Central memory CD8-positive, alpha-beta T cell (primary cell): Measurements from ENCODE around the gene CDH5.
"Not testable (repeated sequence)": the region's sequence is repeated elsewhere in the genome, so short reads cannot be mapped to it uniquely, and the experiment has no call there.

Experiments used
- ATAC-seq: fragments of 150-1000 bp; cut with Tn5 transposase; replicated peaks from 2 replicates; pipeline ENCODE4 v1.10.0; 2022; ENCODE audit warnings: mild to moderate bottlenecking, moderate FRiP score, moderate number of reproducible peaks; ENCODE audit not compliant: poor library complexity, severe bottlenecking; ENCODE audit errors: extremely low read depth
- DNase-seq, 2 donors: peaks; one replicate each; pipeline ENCODE4 v3.0.0; 2021; ENCODE audit warnings: low spot score in 2 of 2
- H3K27ac Mint-ChIP-seq: one replicate; pipeline ENCODE4 v1.8.0; 2022; ENCODE audit warnings: low read depth, mild to moderate bottlenecking, moderate library complexity, mixed read lengths
- H3K27me3 Mint-ChIP-seq: one replicate; pipeline ENCODE4 v1.8.0; 2022; ENCODE audit warnings: mixed read lengths
- H3K36me3 Mint-ChIP-seq: one replicate; pipeline ENCODE4 v1.8.0; 2022; ENCODE audit warnings: mild to moderate bottlenecking, moderate library complexity, mixed read lengths; ENCODE audit not compliant: insufficient read depth
- H3K4me1 Mint-ChIP-seq: one replicate; pipeline ENCODE4 v1.8.0; 2022; ENCODE audit warnings: mixed read lengths
- H3K4me3 Mint-ChIP-seq: one replicate; pipeline ENCODE4 v1.8.0; 2022; ENCODE audit warnings: mild to moderate bottlenecking, moderate library complexity, mixed read lengths
- H3K9me3 Mint-ChIP-seq: one replicate; pipeline ENCODE4 v1.8.0; 2022; ENCODE audit warnings: mixed read lengths

The CDH5 gene, protein sequence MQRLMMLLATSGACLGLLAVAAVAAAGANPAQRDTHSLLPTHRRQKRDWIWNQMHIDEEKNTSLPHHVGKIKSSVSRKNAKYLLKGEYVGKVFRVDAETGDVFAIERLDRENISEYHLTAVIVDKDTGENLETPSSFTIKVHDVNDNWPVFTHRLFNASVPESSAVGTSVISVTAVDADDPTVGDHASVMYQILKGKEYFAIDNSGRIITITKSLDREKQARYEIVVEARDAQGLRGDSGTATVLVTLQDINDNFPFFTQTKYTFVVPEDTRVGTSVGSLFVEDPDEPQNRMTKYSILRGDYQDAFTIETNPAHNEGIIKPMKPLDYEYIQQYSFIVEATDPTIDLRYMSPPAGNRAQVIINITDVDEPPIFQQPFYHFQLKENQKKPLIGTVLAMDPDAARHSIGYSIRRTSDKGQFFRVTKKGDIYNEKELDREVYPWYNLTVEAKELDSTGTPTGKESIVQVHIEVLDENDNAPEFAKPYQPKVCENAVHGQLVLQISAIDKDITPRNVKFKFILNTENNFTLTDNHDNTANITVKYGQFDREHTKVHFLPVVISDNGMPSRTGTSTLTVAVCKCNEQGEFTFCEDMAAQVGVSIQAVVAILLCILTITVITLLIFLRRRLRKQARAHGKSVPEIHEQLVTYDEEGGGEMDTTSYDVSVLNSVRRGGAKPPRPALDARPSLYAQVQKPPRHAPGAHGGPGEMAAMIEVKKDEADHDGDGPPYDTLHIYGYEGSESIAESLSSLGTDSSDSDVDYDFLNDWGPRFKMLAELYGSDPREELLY

DNA sequence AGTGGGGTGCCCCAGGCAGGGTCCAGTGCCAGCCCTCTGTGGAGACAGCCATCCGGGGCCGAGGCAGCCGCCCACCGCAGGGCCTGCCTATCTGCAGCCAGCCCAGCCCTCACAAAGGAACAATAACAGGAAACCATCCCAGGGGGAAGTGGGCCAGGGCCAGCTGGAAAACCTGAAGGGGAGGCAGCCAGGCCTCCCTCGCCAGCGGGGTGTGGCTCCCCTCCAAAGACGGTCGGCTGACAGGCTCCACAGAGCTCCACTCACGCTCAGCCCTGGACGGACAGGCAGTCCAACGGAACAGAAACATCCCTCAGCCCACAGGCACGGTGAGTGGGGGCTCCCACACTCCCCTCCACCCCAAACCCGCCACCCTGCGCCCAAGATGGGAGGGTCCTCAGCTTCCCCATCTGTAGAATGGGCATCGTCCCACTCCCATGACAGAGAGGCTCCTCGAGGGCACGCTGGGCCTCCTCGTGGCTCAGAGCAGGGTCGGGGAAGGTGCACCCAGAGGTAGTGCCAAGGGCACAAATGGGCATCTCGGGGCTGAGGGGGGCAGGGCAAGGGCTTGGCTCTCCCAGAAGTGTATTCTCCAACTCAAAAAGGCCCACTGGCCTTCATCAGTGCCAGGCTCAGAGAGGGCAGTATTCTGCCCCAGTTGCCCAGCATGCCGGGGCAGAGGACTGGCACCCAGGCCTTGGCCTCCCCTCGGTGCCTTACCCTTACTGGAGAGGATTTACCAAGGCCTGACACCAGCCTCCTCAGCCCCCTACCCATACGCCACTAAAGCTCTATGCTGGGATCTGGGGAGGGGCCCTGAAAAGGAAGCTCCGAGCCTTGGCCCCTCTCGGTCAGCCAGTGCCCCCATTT is at the start of gene CDH5:
CDH5 (plus strand) TSS at position 259 of the 867 bp plus-strand sequence. CDS start 12,647 bp downstream, outside the sequence.
- H3K9me3 Mint-ChIP-seq, result no peaks in the 10 kb centered on the region
- no peaks in the 10 kb centered on the region for H3K36me3 Mint-ChIP-seq
- ATAC-seq (no peak), DNase-seq (no peak)
- no peak within 1 kb of the TSS for H3K27ac Mint-ChIP-seq
- no peak within 1 kb of the TSS for H3K4me3 Mint-ChIP-seq
- H3K27me3 Mint-ChIP-seq, result peaks cover 55% of the 10 kb centered on the region
- H3K4me1 Mint-ChIP-seq, result peaks cover 9% of the 10 kb centered on the region

DNA sequence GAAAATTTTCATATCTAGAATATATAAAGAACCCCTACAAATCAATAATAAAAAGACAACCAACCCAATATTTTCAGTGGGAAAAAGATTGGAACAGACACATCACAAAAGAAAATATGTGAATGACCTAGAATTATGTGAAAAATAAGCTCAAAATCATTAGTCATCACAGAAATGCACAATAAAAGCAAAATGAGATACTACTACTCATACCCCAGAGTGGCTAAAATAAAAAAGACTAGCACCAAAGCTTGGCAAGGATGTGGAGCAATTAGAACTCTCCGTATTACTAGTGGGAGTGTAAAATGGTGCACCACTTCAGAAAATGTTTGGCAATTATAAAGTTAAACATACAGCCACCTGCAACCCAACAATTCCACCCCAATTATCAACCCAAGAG is 48.0 kb upstream of the CDH5 start:
- peaks cover 43% of the 10 kb centered on the region for H3K27me3 Mint-ChIP-seq
- H3K36me3 Mint-ChIP-seq, result no peaks in the 10 kb centered on the region
- no peak overlapping the region for H3K27ac Mint-ChIP-seq

DNA sequence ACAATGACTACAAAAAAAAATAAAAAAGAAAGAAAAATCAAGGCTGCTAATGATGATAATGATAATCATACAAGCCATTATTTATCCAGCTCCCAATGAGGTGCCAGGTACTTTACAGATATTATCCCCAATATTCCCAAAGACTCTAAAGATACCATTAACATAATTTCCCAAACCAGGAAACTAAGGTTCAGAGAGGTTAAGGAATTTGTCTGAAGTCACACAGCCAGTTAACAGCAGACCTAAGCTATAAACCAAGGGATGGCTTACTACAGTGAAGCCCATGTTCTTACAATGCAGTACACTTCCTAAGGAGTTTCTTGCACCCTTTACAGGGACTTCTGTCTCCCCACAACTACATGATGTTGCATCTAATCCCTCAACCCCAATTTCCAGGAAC is 45.7 kb upstream of the CDH5 start:
- Mint-ChIP-seq H3K27ac (no peak overlapping the region), H3K36me3 (no peaks in the 10 kb centered on the region), H3K9me3 (no peaks in the 10 kb centered on the region), H3K27me3 (peaks cover 48% of the 10 kb centered on the region), H3K4me3 (no peak overlapping the region), H3K4me1 (no peaks in the 10 kb centered on the region)
- DNase-seq (no peak), ATAC-seq (no peak)

More for the DNA sequence above, 48.0 kb upstream of the CDH5 start:
- ATAC-seq (no peak), DNase-seq (no peak)
- Mint-ChIP-seq H3K4me3 (no peak overlapping the region), H3K9me3 (no peaks in the 10 kb centered on the region), H3K4me1 (peaks cover 5% of the 10 kb centered on the region)

DNA sequence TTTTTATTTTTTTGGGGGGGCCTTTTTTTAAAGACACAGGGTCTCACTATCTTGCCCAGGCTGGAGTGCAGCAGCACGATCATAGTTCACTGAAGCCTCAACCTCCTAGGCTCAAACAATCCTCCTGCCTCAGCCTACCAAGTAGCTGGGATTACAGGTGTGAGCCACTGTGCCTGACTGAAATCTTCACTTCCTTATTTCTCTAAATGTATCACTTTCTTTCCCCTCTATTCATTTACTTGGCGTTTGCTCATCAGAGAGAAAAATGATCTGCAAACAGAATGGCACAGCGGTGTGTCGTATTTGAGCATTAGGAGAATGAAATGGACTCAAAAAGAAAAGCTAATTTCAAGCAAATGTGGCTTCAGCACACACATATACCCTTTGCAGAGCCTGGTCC is 44.3 kb upstream of the CDH5 start:
- Mint-ChIP-seq H3K4me1 (no peaks in the 10 kb centered on the region), H3K4me3 (no peak overlapping the region), H3K36me3 (no peaks in the 10 kb centered on the region), H3K27me3 (peaks cover 49% of the 10 kb centered on the region), H3K9me3 (no peaks in the 10 kb centered on the region), H3K27ac (no peak overlapping the region)
- ATAC-seq (no peak), DNase-seq (no peak)

DNA sequence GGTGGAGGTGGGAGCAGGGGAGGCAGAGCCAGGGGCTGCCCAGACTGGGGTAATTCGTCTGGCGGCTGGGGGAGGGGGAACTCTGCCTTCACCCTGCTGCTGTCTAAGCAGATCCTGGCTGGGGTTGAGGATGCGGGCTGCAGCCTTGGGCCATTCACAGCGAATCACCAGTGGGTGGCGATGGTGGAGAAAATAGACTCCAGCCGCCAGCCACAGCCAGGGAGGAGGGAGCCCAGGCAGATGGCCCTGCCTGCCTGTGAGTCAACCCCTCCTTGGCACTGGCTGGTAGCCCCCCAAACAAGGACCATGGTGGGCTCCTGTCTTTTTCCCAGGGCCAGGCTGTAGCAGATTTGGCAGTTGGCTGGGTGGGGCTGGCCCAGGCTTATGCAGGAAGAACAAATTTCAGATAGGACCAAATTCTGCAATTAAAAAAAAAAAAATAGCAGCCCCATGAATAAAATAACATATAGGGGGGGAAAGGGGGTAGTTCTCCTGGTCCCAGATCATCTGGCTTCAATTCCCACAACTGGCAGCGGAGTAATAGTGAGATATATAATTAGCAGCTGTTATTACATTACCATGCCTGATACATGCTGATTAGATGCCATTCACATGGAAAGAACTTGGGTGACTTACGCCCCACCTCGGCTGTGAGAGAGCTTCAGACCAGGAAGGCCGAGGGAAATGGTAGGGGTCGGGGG is 41.5 kb upstream of the CDH5 start:
- ATAC-seq (no peak), DNase-seq (no peak)
- Mint-ChIP-seq H3K27ac (no peak overlapping the region), H3K27me3 (peaks cover 31% of the 10 kb centered on the region), H3K9me3 (no peaks in the 10 kb centered on the region), H3K36me3 (no peaks in the 10 kb centered on the region), H3K4me3 (no peak overlapping the region), H3K4me1 (no peaks in the 10 kb centered on the region)

DNA sequence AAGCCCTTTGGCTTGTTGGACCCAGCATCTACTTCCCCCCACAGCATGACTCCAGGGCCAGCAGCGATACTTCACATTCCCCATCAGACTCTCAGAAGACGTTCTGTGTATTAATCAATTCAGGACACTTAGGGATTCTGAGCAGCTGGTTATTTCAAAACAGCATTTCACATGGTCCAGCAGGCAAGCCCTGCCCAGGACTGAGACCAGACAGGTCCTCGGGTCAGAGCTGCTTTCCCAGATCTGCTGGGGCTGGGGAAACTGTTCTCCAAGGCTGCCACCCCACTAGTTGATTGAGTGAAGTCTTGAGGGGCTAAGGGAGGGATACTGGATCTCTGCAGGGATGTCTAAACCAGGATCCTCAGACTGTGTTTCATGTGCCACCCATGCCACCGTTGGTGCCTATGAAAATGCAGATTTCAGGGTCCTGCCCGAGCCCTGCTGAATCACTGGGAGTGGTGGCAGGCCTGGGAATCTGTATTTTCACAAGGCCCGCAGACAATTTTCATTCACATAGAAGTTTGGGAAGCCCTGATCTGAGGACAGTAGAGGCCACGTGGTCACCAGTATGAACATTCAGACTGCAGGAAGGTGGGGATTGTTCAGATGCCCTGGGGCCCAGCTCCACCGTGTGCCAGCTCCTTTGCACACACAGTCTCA is 40.6 kb upstream of the CDH5 start:
- H3K4me3 Mint-ChIP-seq, result no peak overlapping the region
- no peak for DNase-seq
- no peak overlapping the region for H3K27ac Mint-ChIP-seq
- H3K4me1 Mint-ChIP-seq, result no peaks in the 10 kb centered on the region
- H3K36me3 Mint-ChIP-seq, result no peaks in the 10 kb centered on the region
- H3K9me3 Mint-ChIP-seq, result no peaks in the 10 kb centered on the region
- ATAC-seq, result no peak
- H3K27me3 Mint-ChIP-seq, result peaks cover 31% of the 10 kb centered on the region

DNA sequence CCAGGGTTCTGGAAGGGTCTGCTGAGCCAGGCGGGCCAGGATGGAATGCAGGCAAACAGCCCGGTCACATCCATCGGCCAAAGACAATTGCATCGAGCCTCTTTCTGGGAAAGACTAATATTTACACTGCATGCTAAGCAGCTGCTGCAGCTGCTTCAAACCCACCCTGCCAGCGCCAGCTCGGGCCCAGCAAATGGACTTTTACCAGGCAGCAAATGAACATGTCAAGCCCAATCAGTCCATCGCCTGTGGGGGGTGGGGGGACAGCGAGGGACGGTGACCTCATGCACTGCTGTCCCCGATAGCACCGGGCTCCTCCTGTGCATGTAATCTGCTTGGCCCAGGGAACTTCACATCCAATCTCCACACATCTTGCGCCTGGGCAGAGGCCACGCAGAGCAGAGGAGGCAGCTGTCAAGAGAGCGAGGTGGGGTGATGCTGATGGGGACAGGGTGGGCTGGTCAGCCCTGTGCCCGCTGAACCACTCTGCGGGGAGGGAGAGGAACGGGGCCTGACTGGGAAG is 39.4 kb upstream of the CDH5 start:
- ATAC-seq, result no peak
- H3K27ac Mint-ChIP-seq, result no peak overlapping the region
- DNase-seq, result no peak
- peaks cover 40% of the 10 kb centered on the region for H3K27me3 Mint-ChIP-seq
- H3K9me3 Mint-ChIP-seq, result no peaks in the 10 kb centered on the region
- no peaks in the 10 kb centered on the region for H3K36me3 Mint-ChIP-seq
- no peaks in the 10 kb centered on the region for H3K4me1 Mint-ChIP-seq
- H3K4me3 Mint-ChIP-seq, result no peak overlapping the region

DNA sequence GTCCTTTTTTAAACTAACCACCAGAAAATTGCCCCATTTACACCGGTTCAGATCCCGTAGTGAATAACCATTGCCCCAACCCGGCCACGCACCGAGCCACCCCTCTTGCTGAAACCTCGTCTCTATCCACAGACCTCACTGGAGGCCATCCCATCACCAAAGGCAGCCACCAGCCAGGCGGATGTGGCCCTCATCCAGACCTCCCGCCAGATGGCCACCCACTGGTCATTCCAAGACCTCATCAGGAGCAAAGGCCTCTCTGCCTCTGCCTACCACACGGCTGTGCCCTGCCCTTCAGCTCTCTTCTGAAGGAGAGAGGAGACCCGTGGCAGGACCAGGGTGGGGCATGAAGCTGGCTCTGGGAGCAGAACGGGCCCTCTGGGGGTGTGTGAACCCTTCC is 38.2 kb upstream of the CDH5 start:
- H3K27ac Mint-ChIP-seq, result no peak overlapping the region
- no peaks in the 10 kb centered on the region for H3K36me3 Mint-ChIP-seq
- no peaks in the 10 kb centered on the region for H3K9me3 Mint-ChIP-seq
- H3K27me3 Mint-ChIP-seq, result peaks cover 39% of the 10 kb centered on the region
- DNase-seq (no peak), ATAC-seq (no peak)
- H3K4me1 Mint-ChIP-seq, result no peaks in the 10 kb centered on the region
- no peak overlapping the region for H3K4me3 Mint-ChIP-seq

DNA sequence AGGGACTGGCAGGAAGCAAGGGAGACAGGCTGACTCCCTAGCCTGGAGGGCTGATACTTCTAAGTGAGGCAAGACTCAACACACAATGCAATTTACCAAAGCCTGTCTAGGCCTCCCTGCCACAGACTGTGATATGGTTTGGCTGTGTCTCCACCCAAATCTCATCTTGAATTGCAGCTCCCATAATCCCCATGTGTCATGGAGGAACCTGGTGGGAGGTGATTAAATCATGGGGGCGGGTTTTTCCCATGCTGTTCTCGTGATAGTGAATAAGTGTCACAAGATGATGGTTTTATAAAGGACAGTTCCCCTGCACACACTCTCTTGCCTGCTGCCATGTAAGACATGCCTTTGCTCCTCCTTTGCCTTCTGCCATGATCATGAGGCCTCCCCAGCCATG is 35.0 kb upstream of the CDH5 start:
- H3K4me1 Mint-ChIP-seq, DNase-seq, ATAC-seq, H3K36me3 Mint-ChIP-seq, H3K4me3 Mint-ChIP-seq, H3K9me3 Mint-ChIP-seq, H3K27ac Mint-ChIP-seq: not testable (repeated sequence)
- H3K27me3 Mint-ChIP-seq, result peaks cover 26% of the 10 kb centered on the region

DNA sequence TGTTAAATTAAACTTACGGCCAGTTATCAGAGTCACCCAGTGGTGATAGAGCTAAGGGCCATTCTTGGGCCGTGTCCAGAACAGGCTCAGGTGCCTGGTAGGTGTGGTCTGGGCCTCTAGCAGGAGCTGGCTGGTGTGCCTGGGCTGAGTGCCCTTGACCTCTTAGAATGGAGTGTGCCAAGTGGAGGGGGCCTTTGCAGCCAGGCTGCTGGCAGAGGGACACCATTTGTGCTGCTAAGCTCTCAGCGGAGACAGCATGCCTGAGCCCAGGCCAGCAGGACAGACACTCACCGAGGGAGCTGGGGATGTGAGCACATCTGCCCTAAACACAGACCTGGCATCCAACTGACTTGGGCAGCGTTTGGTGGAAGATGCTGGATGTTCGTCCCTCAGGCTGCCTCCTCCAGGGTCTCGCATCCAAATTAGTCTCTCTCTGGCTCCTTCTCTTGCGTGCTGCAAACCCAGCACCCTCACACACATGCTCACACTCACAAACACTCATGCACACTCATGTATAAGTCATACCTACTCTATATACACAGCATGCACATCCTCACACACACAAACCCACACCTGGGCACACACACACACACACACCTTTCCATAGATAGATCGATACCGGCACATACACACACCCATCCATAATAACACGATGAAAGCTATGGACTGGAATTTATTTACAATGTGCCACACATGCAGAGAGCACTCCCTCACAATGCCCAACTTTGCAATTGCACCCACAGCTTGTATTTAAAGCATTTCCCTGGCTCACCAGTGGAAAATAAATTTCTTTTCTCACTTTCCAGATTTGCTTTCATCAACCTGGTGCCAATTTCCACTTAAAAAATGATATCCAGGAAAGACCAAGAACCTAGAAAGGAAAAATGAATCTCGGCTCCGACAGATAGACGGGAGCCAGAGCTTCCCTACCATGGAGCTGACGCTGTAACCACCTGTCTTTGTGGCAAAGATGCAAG is 33.6 kb upstream of the CDH5 start:
- DNase-seq (no peak), ATAC-seq (no peak)
- Mint-ChIP-seq H3K4me1 (no peaks in the 10 kb centered on the region), H3K4me3 (no peak overlapping the region), H3K27me3 (peaks cover 38% of the 10 kb centered on the region), H3K9me3 (no peaks in the 10 kb centered on the region), H3K27ac (no peak overlapping the region), H3K36me3 (no peaks in the 10 kb centered on the region)
